Hypothalamus (tissue), 51 donors: Measurements from ENCODE around the gene SH3PXD2A.

ENCODE experiments used
- DNase-seq, 51 donors: peaks; one replicate each; lab custom pipeline; 2025; lab: John Stamatoyannopoulos, UW

The SH3PXD2A gene

DNA sequence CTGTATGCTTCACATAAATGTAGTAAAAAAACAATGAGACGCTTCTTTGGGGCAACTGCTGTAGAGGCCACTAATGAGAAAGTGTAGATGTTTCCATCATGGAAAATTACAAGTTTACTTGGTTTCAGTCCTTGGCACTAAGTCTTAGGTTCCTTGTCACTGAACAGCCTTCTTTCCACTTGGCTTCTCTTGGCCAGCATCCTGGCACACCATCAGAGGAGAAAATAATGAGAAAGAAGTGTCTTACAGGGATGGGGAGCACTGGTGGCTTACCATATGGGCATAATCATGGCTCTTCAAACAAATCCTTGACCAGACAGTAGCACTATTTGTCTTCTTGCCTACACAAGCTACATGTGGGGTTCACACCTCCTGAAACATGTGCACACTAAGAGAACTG, 22.5 kb upstream of the SH3PXD2A start:
- DNase-seq: peak in 1 of 51 donors; percentile 13

- DNase-seq: no peak
These were observed 20.8 kb upstream of the SH3PXD2A start for GRCh38 chr10:103876155-103876554.

DNA sequence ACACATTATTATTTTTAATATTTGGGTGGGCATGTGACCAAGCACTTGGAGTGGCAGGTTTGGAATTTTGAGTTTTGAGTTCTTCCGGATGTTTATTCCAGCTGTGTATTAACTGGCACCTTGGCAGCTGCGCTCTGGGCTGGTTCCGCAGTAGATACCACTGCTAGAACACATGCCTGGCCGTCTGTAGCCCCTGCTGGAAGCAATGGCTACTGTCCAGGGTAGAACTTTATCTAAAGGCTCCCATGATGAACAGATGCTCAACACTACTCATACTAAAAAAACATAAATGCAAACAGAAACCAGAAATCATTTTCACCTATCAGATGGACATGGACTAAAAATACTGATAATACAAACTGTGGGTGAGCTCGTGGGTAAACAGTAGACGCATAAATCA, 19.4 kb upstream of the SH3PXD2A start:
- no peak for DNase-seq

DNA sequence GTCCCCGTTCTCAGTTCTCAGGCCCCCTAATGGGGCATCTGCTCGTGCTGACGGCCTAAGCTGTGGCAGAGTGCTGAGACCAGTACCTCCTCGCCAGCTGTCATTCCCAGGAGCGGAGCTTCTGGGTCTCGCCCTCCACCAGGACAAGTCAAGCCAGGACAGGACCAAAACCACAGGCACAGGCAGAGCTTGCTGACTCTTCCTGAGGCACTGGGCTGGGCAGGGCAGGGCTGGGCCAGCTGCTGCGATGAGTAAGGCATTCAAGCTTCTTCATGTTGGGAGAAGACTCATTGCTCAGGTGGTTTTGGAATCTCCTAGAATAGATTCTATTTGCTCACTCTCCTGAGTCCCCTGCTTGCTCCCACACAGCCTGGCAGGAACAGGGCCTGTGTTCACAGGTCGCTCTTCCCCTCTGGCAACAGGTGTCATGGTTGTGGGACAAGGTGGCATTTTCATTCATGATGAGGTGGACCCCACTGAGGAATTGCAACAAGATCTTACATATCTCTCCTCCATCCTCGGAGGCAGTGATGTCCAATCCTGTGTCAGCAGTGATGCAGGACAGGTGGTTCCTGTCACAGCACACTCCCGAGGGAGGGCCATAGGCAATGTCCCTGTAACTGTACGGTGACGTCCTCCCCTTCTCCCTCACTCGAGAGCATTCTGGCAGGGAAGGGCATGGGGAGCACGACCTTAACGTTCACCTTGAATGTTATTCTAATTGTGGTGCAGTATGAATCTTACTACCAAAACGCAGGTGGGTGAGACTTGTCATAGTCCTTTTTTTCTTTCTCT, 17.0 kb upstream of the SH3PXD2A start:
- no peak for DNase-seq

DNA sequence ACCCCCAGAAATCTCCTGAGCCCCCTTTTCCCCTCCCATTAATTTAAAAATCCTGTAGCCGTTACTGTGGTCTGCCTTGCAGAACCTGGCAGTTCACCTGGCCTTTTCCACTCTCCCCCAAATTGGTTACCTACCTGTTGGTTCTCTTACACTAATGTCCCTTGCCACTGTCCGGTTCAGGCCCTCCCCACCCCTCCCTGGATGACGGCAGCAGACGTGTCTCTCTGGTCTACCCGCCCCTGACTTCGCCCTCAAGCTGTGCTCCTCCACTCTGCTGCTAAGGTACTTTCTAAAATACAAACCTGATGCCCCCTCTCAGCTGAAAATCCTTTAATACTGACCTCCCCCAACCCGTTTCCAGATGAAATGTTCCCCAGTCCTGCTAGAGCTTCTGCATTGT, 15.6 kb upstream of the SH3PXD2A start:
- DNase-seq: no peak

- DNase-seq: no peak
These were observed 15.1 kb upstream of the SH3PXD2A start for GRCh38 chr10:103870516-103870915.

DNA sequence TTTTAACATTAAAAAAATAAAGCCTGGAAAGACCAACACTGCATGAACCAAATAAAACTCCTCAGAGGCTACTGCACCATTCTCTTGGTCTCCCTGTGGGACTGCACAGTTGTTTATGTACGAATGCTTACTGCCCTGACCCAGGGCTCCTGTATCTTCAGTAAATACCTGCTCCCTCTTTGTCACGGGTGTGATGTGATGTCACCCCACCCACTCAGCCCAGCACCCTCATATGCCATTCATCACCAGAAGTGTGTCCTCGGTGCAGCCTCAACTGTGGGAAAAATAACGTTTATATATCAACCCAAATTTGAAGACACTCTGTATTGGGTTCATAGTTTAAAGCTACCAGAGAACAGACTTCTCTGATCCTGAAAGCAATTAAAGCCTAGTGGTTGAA, 14.0 kb upstream of the SH3PXD2A start:
- no peak for DNase-seq

GRCh38 chr10:103868200-103868599, 12.8 kb upstream of the SH3PXD2A start:
- no peak for DNase-seq

DNA sequence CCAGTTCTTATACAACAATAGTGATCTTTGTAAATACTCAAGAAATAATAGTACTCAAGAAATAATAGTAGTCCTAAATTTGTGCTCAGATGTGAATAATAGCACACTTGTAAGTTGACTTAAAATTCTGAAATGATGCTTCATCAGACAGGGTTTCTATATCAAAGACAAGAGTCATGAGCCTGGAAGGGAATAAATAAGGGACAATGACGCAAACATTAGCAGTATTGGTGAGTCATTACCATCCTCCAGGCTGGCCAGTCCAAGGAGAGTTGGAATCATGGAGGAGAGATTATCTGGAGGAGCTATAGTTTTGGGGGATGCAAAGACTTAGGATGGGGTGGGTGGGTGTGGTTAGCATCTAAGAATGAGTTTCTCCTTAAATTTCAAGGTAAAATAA, 6.1 kb upstream of the SH3PXD2A start:
- no peak for DNase-seq

- peak in 36 of 51 donors; percentile 6 to 81 (median 44) for DNase-seq
These were observed 4.0 kb upstream of the SH3PXD2A start for GRCh38 chr10:103859161-103860086.

DNA sequence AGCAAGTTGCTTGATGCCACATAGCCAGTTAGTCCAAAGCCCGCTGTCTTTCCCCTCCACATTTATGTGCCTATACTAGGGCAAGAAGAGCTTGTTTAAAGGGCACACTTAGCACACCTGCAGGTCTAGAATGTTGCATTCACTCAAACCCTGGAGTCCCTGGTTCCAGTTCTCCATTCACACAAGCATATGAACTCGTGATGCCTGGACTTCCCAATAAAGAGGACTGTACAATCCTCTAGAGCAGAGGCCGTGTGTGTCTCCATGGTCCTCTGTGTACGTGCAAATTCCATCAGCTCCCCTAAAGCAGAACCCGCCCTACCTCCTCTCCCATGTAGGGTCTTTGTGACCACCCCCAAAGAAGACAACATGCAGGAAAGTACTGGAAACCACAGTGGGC, 3.0 kb upstream of the SH3PXD2A start:
- DNase-seq: no peak

GRCh38 chr10:103856797-103857170, 1.4 kb upstream of the SH3PXD2A start:
- DNase-seq: peak in 1 of 51 donors; percentile 20

- DNase-seq: peak in 1 of 51 donors; percentile 57
These were observed 748 bp upstream of the SH3PXD2A start for GRCh38 chr10:103855852-103856796.

- peak in 15 of 51 donors; percentile 24 to 60 (median 41) for DNase-seq
These were observed 537 bp downstream of the SH3PXD2A start for GRCh38 chr10:103854686-103855391.

DNA sequence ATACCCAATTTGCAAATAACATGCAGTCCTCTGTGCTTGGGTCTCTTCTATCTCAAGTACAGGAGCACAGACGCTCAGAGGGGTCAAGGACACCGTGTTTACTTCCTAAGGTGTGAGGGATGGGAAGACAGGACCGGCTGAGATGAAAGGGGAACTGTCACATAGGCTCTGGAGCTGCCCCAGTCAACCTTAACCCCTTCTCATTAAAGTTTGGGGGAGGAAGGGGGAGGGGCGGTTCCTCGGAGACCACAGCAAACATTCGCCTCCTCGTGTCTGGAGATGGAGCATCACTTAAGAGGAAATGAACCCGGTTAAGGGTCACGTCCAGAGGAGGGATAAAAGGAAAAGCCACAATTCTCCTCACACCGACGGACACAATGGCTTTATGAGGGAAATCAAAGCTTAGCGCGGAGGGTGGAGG, 1.1 kb downstream of the SH3PXD2A start:
- DNase-seq: peak in 2 of 51 donors; percentile 34 to 61

DNA sequence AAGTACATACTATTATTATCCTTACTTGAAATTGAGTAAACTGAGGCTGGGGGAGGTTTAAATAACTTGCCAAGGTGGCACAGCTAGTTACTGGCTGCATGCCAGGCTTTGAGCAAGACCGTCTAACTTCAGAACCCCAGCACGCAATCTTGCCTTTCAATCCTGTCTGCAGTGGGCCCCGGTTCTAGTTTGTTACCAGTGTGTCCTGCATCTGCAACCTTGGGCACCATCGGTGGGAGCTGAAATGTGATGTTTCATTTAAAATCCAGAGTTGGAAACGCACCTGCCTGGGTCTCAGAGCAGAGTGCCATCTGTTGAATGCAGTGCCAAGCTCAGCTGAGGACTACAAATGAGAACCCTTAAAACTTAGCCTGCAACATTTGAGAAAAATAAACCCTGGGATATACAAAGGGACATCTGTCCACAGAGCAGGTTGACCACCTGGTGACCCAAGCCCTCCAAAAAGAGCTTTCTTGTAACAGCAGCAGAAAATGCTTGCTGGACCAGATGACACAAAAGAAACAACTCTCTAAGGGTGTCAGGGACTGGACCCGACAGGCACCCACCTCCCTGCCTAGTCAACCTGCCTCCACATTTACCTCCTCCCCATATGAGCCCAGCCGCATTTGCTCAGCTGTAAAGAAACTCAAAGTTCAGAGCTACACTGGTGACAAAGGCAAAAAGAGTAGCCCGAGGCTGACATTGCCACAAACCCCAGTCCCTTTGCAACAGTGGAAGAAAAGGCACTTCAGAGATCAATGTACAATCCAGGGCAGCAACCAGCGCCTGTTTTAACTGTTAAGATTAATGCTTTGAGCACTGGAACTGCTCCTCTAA, 1.7 kb downstream of the SH3PXD2A start:
- peak in 3 of 51 donors; percentile 7 to 42 (median 41) for DNase-seq

GRCh38 chr10:103852856-103853255, 2.5 kb downstream of the SH3PXD2A start:
- DNase-seq: no peak

DNA sequence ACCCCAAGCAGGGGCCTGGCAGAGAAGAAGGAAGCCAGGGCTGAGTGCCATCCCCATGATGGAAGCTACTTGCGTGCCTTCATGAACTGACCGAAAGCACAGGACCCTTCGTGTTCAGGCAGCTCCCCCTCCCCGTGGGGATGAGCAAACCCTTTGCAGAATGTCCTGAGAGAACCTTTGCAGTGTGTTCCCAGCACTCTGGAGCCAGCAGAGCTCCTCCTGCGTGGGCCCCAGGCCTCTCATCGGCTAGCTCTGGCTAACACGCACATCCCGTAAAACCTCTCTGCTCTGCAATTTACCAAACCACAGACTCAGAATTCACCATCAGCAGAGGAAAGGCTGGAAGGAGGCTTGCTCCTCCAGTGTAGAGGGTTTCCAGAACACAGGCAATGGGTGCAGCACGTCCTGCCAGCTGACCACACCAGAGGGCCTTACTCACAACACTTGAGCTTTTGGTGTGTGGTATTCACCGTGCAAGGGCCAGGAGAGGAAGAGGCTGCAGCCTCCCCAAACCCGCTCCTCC, 3.1 kb downstream of the SH3PXD2A start:
- peak in 1 of 51 donors; percentile 30 for DNase-seq

DNA sequence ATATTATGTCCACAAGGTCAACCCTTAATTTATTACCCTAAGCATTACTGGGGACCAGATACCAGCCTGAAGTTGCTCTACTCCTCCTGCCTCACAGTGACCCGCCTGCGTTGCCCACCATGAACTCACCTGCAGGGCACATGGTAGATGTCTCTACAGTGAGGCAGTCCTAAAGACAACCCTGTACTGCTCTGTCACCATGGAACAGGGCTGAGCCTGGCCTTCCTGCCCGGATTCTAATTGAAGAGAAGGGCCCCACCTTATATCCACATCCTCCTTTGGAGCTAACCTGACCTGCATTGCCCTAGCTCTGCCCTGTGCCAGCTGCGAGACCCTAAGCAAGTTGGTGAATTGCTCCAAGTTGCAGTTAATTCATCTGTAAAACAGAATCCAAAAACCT, 4.1 kb downstream of the SH3PXD2A start:
- DNase-seq: no peak
